NT2/D1 (cell line): Measurements from ENCODE around the gene NIPSNAP3A.

Source experiments
- DNase-seq: peaks from one replicate; pipeline ENCODE4 v3.0.0-alpha.2; 2011; ENCODE audit warnings: low read depth, low spot score
- H3K27me3 ChIP-seq: 2 replicates; pipeline ENCODE4 v1.6.0; 2011; ENCODE audit warnings: mild to moderate bottlenecking; ENCODE audit not compliant: insufficient read length, insufficient read depth
- H3K36me3 ChIP-seq: 2 replicates; pipeline ENCODE4 v1.6.1; 2011; ENCODE audit warnings: mild to moderate bottlenecking, low read length, mixed read lengths; ENCODE audit not compliant: insufficient read depth, insufficient read length
- H3K4me1 ChIP-seq: 2 replicates; pipeline ENCODE4 v1.5.1; 2011; ENCODE audit not compliant: insufficient read depth, insufficient read length
- H3K4me3 ChIP-seq: 2 replicates; pipeline ENCODE4 v1.5.1; 2011; ENCODE audit warnings: low read depth; ENCODE audit not compliant: insufficient read length
- H3K9ac ChIP-seq: 2 replicates; pipeline ENCODE4 v1.6.0; 2011; ENCODE audit warnings: low read depth; ENCODE audit not compliant: insufficient read length
- H3K9me3 ChIP-seq: 2 replicates; pipeline ENCODE4 v1.5.1; 2011; ENCODE audit warnings: mild to moderate bottlenecking, low read length; ENCODE audit not compliant: insufficient read depth
- SUZ12 ChIP-seq: IDR thresholded peaks from 2 replicates; pipeline ENCODE4 v1.6.1; 2011; ENCODE audit not compliant: insufficient read length, insufficient read depth; ENCODE audit errors: extremely low read depth
- YY1 ChIP-seq: IDR thresholded peaks from 2 replicates; pipeline ENCODE4 v1.6.1; 2011; ENCODE audit not compliant: insufficient read length, insufficient read depth
- ZNF274 ChIP-seq: IDR thresholded peaks from 2 replicates; pipeline ENCODE4 v1.6.1; 2011; ENCODE audit warnings: mild to moderate bottlenecking, low read depth, low read length

Gene NIPSNAP3A

GRCh38 chr9:104780796-104781395 is 33.4 kb downstream of the NIPSNAP3A start:
- no peak overlapping the region for H3K4me3 ChIP-seq
- no peak for DNase-seq
- no peaks in the 10 kb centered on the region for H3K9me3 ChIP-seq
- peaks cover 10% of the 10 kb centered on the region for H3K36me3 ChIP-seq
- H3K27me3 ChIP-seq = no peaks in the 10 kb centered on the region
- no peak overlapping the region for H3K9ac ChIP-seq
- H3K4me1 ChIP-seq = no peaks in the 10 kb centered on the region
- TF ChIP-seq SUZ12 = no peak
- no peak for TF ChIP-seq ZNF274
- no peak for TF ChIP-seq YY1

- Histone ChIP-seq H3K36me3 (peaks cover 29% of the 10 kb centered on the region), H3K27me3 (no peaks in the 10 kb centered on the region), H3K9ac (no peak overlapping the region), H3K4me1 (no peaks in the 10 kb centered on the region), H3K9me3 (no peaks in the 10 kb centered on the region), H3K4me3 (no peak overlapping the region)
- no peak for DNase-seq
- TF ChIP-seq ZNF274 (no peak), YY1 (no peak), SUZ12 (no peak)
Measured at GRCh38 chr9:104783588-104783987, 36.1 kb downstream of the NIPSNAP3A start.

- H3K4me3 ChIP-seq = no peak overlapping the region
- no peaks in the 10 kb centered on the region for H3K9me3 ChIP-seq
- no peak for TF ChIP-seq SUZ12
- TF ChIP-seq YY1 = no peak
- TF ChIP-seq ZNF274 = no peak
- H3K36me3 ChIP-seq = peaks cover 34% of the 10 kb centered on the region
- no peak for DNase-seq
- H3K27me3 ChIP-seq = no peaks in the 10 kb centered on the region
- H3K4me1 ChIP-seq = no peaks in the 10 kb centered on the region
- H3K9ac ChIP-seq = no peak overlapping the region
Measured at GRCh38 chr9:104784098-104784497, 36.6 kb downstream of the NIPSNAP3A start.

- no peak for TF ChIP-seq ZNF274
- TF ChIP-seq YY1 = no peak
- TF ChIP-seq SUZ12 = no peak
- no peaks in the 10 kb centered on the region for H3K27me3 ChIP-seq
- H3K9ac ChIP-seq = no peak overlapping the region
- peaks cover 40% of the 10 kb centered on the region for H3K36me3 ChIP-seq
- no peaks in the 10 kb centered on the region for H3K4me1 ChIP-seq
- DNase-seq = no peak
- no peaks in the 10 kb centered on the region for H3K9me3 ChIP-seq
- no peak overlapping the region for H3K4me3 ChIP-seq
Measured at GRCh38 chr9:104786293-104786692, 38.8 kb downstream of the NIPSNAP3A start.

GRCh38 chr9:104787306-104788015 is 40.0 kb downstream of the NIPSNAP3A start:
- Histone ChIP-seq H3K27me3 (no peaks in the 10 kb centered on the region), H3K4me1 (no peaks in the 10 kb centered on the region), H3K4me3 (no peak overlapping the region), H3K36me3 (peaks cover 40% of the 10 kb centered on the region), H3K9me3 (no peaks in the 10 kb centered on the region), H3K9ac (no peak overlapping the region)
- TF ChIP-seq ZNF274 (no peak), YY1 (no peak), SUZ12 (no peak)
- no peak for DNase-seq

GRCh38 chr9:104788251-104788650 is 40.8 kb downstream of the NIPSNAP3A start:
- Histone ChIP-seq H3K9ac (no peak overlapping the region), H3K4me1 (no peaks in the 10 kb centered on the region), H3K27me3 (no peaks in the 10 kb centered on the region), H3K9me3 (no peaks in the 10 kb centered on the region), H3K36me3 (peaks cover 44% of the 10 kb centered on the region), H3K4me3 (no peak overlapping the region)
- TF ChIP-seq SUZ12 = no peak
- no peak for TF ChIP-seq YY1
- TF ChIP-seq ZNF274 = no peak
- DNase-seq = no peak

- H3K4me1 ChIP-seq = no peaks in the 10 kb centered on the region
- H3K9me3 ChIP-seq = no peaks in the 10 kb centered on the region
- no peak overlapping the region for H3K4me3 ChIP-seq
- H3K36me3 ChIP-seq = peaks cover 36% of the 10 kb centered on the region
- H3K9ac ChIP-seq = no peak overlapping the region
- TF ChIP-seq YY1 (no peak), SUZ12 (no peak), ZNF274 (no peak)
- H3K27me3 ChIP-seq = no peaks in the 10 kb centered on the region
- no peak for DNase-seq
Measured at GRCh38 chr9:104794070-104794469, 46.6 kb downstream of the NIPSNAP3A start.
